RWPE2 (cell line): ENCODE data around the gene PTPRT.

Source experiments
- ATAC-seq: fragments of 200-7000 bp; cut with Tn5 transposase; 3 replicates; pipeline ENCODE4 v1.9.1; 2021; ENCODE audit warnings: low read depth
- DNase-seq: peaks from one replicate; pipeline ENCODE4 v3.0.0-alpha.2; 2020; ENCODE audit warnings: low spot score
- H3K27ac ChIP-seq: fragments of 450-650 bp; 2 replicates; pipeline ENCODE4 v1.5.1; 2017; ENCODE audit warnings: mild to moderate bottlenecking; ENCODE audit not compliant: poor library complexity, severe bottlenecking
- H3K27me3 ChIP-seq: fragments of 250-450 bp; sonication (Bioruptor Pico); 2 replicates; pipeline ENCODE4 v1.5.1; 2021; ENCODE audit warnings: mild to moderate bottlenecking, moderate library complexity; ENCODE audit not compliant: insufficient read depth, poor library complexity, severe bottlenecking
- H3K36me3 ChIP-seq: fragments of 250-450 bp; sonication (Bioruptor Pico); 2 replicates; pipeline ENCODE4 v1.5.1; 2020; ENCODE audit warnings: low read depth, mild to moderate bottlenecking, moderate library complexity
- H3K4me1 ChIP-seq: fragments of 250-450 bp; sonication (Bioruptor Pico); 2 replicates; pipeline ENCODE4 v1.5.1; 2021; ENCODE audit warnings: mild to moderate bottlenecking, moderate library complexity; ENCODE audit not compliant: insufficient read depth, poor library complexity, severe bottlenecking
- H3K4me3 ChIP-seq: fragments of 250-450 bp; sonication (Bioruptor Pico); 2 replicates; pipeline ENCODE4 v1.5.1; 2021; ENCODE audit warnings: mild to moderate bottlenecking, moderate library complexity; ENCODE audit not compliant: severe bottlenecking
- H3K9me3 ChIP-seq: fragments of 250-450 bp; sonication (Bioruptor Pico); 2 replicates; pipeline ENCODE4 v1.5.1; 2021; ENCODE audit warnings: mild to moderate bottlenecking, moderate library complexity; ENCODE audit not compliant: severe bottlenecking
- TF ChIP-seq, protein P1 (sequence below): fragments of 450-650 bp; IDR thresholded peaks from one replicate; pipeline ENCODE4 v1.5.1; 2017; ENCODE audit warnings: mild to moderate bottlenecking, moderate library complexity; ENCODE audit not compliant: poor library complexity, severe bottlenecking

Gene PTPRT

DNA sequence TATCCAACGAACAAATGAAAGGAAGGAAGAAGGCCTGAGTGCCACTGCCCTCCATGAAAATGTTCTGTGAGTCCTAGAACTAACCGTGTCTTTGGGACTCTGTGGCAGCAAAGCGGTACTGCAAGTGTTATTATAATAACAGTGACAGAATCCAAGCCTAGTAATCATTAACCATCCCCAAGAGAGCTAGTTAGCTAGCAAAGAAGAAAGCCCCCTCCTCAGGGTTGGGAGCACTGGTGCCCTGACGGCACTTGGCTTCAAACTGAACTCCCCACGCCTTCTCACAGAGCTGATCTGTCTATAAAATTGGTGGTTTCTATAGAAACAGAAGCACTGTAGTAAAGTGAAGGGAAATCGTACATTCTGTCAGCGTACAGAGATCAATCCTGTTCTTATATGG, 239.8 kb downstream of the PTPRT start:
- Histone ChIP-seq H3K27me3 (no peaks in the 10 kb centered on the region), H3K9me3 (peaks cover 4% of the 10 kb centered on the region), H3K27ac (no peak overlapping the region), H3K4me1 (no peaks in the 10 kb centered on the region), H3K4me3 (no peak overlapping the region), H3K36me3 (no peaks in the 10 kb centered on the region)
- TF ChIP-seq, protein P1, sequence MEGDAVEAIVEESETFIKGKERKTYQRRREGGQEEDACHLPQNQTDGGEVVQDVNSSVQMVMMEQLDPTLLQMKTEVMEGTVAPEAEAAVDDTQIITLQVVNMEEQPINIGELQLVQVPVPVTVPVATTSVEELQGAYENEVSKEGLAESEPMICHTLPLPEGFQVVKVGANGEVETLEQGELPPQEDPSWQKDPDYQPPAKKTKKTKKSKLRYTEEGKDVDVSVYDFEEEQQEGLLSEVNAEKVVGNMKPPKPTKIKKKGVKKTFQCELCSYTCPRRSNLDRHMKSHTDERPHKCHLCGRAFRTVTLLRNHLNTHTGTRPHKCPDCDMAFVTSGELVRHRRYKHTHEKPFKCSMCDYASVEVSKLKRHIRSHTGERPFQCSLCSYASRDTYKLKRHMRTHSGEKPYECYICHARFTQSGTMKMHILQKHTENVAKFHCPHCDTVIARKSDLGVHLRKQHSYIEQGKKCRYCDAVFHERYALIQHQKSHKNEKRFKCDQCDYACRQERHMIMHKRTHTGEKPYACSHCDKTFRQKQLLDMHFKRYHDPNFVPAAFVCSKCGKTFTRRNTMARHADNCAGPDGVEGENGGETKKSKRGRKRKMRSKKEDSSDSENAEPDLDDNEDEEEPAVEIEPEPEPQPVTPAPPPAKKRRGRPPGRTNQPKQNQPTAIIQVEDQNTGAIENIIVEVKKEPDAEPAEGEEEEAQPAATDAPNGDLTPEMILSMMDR: no peak
- no peak for ATAC-seq
- no peak for DNase-seq

DNA sequence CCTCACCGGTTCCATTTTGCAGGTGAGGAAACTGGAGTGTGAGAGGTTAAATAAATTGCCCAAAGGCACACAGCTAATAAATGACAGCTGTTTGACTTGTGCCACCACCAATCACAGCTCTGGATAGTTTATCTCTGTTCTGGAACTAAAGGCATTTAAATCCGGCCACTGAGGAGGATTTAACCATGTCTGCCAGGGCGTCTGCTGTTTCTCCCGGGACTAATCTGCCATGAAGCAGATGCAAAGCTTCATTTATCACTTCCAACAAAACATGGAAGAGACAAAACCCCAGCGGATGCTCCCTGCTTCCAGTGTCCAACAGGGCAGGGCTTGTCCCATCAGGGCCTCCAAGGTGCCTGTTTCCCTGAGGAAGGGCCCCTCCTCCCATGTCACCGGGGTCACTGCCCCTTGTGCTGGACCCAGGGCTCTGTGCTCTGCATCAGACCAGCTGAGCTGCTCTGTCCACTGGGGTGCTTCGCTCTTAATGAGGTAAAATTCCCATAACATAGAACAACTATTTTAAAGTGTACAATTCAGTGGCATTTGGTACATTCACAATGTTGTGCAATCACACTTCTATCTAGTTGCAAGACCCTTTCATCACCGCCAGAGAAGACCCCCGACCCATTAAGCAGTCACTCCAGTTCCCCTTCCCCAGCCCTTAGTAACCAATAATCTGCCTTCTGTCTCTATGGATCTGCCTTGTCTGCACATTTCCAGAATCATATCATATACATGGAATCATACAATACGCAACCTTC, 244.3 kb downstream of the PTPRT start:
- Histone ChIP-seq H3K36me3 (no peaks in the 10 kb centered on the region), H3K27me3 (no peaks in the 10 kb centered on the region), H3K4me1 (no peaks in the 10 kb centered on the region), H3K27ac (no peak overlapping the region), H3K4me3 (no peak overlapping the region), H3K9me3 (peaks cover 4% of the 10 kb centered on the region)
- ATAC-seq (no peak), DNase-seq (no peak)
- TF ChIP-seq, protein P1: no peak

DNA sequence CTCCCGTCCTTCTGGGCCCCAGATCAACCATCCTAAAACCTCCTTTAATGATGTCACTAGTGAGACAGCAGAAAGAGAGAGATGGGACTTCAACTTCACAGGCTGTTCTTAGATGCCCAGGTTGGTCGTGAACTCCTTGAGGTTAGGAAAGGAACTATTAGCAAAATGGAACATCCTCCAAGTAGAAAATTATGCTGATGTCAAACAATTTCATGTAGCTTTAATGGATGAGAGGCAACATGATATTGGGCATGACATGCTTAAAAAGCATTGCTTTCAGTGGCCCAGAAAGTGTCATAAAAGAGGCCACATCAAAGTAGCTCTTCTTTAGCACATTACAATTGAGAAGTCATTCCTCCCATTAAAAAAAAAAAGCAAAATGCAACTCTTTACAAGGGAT, 248.1 kb downstream of the PTPRT start:
- Histone ChIP-seq H3K27ac (no peak overlapping the region), H3K9me3 (no peaks in the 10 kb centered on the region), H3K4me3 (no peak overlapping the region), H3K36me3 (no peaks in the 10 kb centered on the region), H3K27me3 (no peaks in the 10 kb centered on the region), H3K4me1 (no peaks in the 10 kb centered on the region)
- DNase-seq (no peak), ATAC-seq (no peak)
- TF ChIP-seq, protein P1: no peak

DNA sequence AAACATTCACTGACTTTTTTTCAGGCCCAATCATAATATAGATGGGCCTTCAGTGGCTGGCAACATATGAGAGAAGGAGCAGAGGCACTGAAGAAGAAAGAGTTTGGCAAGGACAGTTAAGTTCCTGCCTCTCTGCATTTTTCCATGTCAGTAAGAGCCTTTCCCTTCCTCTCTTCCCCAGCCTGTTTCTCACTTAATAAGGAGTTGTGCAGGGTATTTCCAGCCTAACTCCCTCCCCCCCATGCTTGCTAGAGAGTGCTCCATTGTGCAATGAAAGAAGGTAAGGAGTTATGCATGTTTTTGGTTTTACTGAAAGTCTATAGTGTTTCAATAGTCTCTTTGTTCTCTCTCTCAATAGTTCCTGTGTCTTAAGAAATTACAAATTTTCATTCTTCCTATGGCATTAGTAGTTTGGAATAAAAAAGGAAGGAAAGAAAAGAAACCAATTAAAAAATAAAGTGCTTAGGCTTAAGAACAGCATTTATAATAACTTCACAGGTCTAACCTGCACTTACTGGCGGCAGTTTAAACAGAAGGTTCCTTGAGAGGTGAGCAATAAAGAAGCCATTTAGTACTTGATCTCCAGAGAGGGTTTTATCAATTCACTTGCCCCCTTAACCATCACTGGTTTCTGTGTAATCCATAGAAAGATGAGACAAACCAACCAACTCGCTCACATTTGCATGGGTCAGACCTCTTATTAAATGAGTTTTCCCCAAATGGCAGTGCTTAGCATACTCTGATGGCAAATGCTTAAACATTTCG, 251.1 kb downstream of the PTPRT start:
- no peaks in the 10 kb centered on the region for H3K4me1 ChIP-seq
- H3K4me3 ChIP-seq: no peak overlapping the region
- no peaks in the 10 kb centered on the region for H3K36me3 ChIP-seq
- no peak overlapping the region for H3K27ac ChIP-seq
- H3K9me3 ChIP-seq: peaks cover 3% of the 10 kb centered on the region
- no peak for DNase-seq
- no peak for ATAC-seq
- H3K27me3 ChIP-seq: no peaks in the 10 kb centered on the region
- TF ChIP-seq, protein P1: no peak

DNA sequence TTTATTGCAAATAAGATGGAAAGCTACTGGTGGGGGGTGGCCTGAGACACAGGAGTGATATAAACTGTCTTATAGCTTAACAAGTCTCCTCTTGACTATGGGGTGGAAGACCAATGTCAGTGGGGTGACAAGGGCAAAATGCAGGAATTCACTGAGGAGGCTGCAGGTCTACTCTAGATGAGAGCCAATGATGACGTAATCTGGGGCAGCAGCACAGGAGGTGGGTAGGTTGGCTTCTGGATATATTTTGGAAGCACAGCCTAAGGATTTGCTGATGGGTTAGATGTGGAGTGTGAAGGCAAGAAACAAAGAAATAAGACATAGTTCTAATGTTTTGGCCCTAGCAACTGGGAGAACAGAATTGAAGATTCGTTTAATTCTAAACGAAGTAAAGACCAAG, 253.2 kb downstream of the PTPRT start:
- Histone ChIP-seq H3K36me3 (no peaks in the 10 kb centered on the region), H3K27ac (no peak overlapping the region), H3K4me1 (no peaks in the 10 kb centered on the region), H3K27me3 (no peaks in the 10 kb centered on the region), H3K9me3 (peaks cover 3% of the 10 kb centered on the region), H3K4me3 (no peak overlapping the region)
- ATAC-seq (no peak), DNase-seq (no peak)
- TF ChIP-seq, protein P1: no peak
